H1 (cell line): ENCODE measurements around the gene DGCR6L. TPM values are rescaled to one million over a fixed set of nuclear protein-coding genes. Genes with fewer than 3 reads are reported as not detected.

Source experiments
- CTCF ChIA-PET: fragments of 300-600 bp; sonication (Branson Sonifier 250); formaldehyde crosslinking; loops from one replicate; lab custom pipeline; 2021; ENCODE audit not compliant: partially characterized antibody; lab: Charles Lee
- POLR2A ChIA-PET: fragments of 300-600 bp; sonication (Branson Sonifier 250); formaldehyde crosslinking; loops from one replicate; lab custom pipeline; 2021; ENCODE audit warnings: inconsistent platforms; ENCODE audit not compliant: partially characterized antibody; lab: Charles Lee
- DNase-seq, 2 experiments: peaks; one replicate each; pipeline versions ENCODE4 v3.0.0 to v3.0.0-alpha.2; 2010 to 2022; ENCODE audit warnings: low spot score in 2 of 2, low read depth in 1 of 2, mixed read lengths in 1 of 2
- FAIRE-seq: peaks from 2 replicates; lab custom pipeline; 2011; peaks lifted over from hg19 to GRCh38; lab: Jason Lieb, UNC
- H2AFZ ChIP-seq: 2 replicates; pipeline ENCODE4 v1.8.1; 2012; ENCODE audit warnings: low read length, inconsistent platforms
- H2AK5ac ChIP-seq: 2 replicates; pipeline ENCODE4 v1.6.1; 2013; ENCODE audit warnings: low read depth, low read length
- H2BK120ac ChIP-seq: replicated peaks from 2 replicates; pipeline ENCODE3; 2013; ENCODE audit warnings: low read depth, low read length, inconsistent platforms
- H2BK12ac ChIP-seq: 2 replicates; pipeline ENCODE4 v1.6.1; 2013; ENCODE audit warnings: low read depth, low read length
- H2BK15ac ChIP-seq: 2 replicates; pipeline ENCODE4 v1.6.1; 2013; ENCODE audit warnings: low read length
- H2BK20ac ChIP-seq: 2 replicates; pipeline ENCODE4 v1.6.1; 2013; ENCODE audit warnings: low read length
- H2BK5ac ChIP-seq: 2 replicates; pipeline ENCODE4 v1.6.1; 2013; ENCODE audit warnings: low read depth, low read length
- H3K14ac ChIP-seq: 2 replicates; pipeline ENCODE4 v1.6.1; 2013; ENCODE audit warnings: inconsistent platforms; ENCODE audit not compliant: insufficient read length
- H3K18ac ChIP-seq: 2 replicates; pipeline ENCODE4 v1.6.1; 2013; ENCODE audit warnings: low read length; ENCODE audit errors: extremely low read depth
- H3K23ac ChIP-seq: 2 replicates; pipeline ENCODE4 v1.6.1; 2013; ENCODE audit warnings: inconsistent platforms; ENCODE audit not compliant: insufficient read length
- H3K23me2 ChIP-seq: 2 replicates; pipeline ENCODE4 v1.6.1; 2013; ENCODE audit warnings: low read depth, low read length
- H3K27ac ChIP-seq: 2 replicates; pipeline ENCODE4 v1.6.1; 2011; ENCODE audit warnings: low read depth, low read length, inconsistent platforms
- H3K27me3 ChIP-seq, 4 experiments: replicated peaks in 1 of 4; 1 replicate in 1 of 4; 2 replicates in 3 of 4; pipeline versions ENCODE4 v1.6.1 to v1.8.1; 2011 to 2013; ENCODE audit warnings: low read length in 3 of 4, mild to moderate bottlenecking in 3 of 4, inconsistent platforms in 2 of 4, mixed read lengths in 2 of 4, moderate library complexity in 1 of 4; ENCODE audit not compliant: control insufficient read depth in 3 of 4, insufficient read depth in 3 of 4; ENCODE audit errors: extremely low read depth in 1 of 4
- H3K36me3 ChIP-seq, 4 experiments: 2 replicates each; pipeline versions ENCODE4 v1.6.1 to v1.8.1; 2011 to 2013; ENCODE audit warnings: mild to moderate bottlenecking in 4 of 4, low read length in 3 of 4, moderate library complexity in 2 of 4, control low read depth in 1 of 4, inconsistent platforms in 1 of 4; ENCODE audit not compliant: insufficient read depth in 4 of 4, control insufficient read depth in 2 of 4
- H3K4ac ChIP-seq: replicated peaks from 2 replicates; pipeline ENCODE3; 2013; ENCODE audit warnings: low read length, low read depth, mixed read lengths, inconsistent platforms; ENCODE audit not compliant: insufficient read length
- H3K4me1 ChIP-seq, 4 experiments: replicated peaks in 1 of 4; 1 replicate in 1 of 4; 2 replicates in 3 of 4; pipeline versions ENCODE4 v1.6.1 to v1.8.1; 2011 to 2013; ENCODE audit warnings: low read length in 3 of 4, inconsistent platforms in 2 of 4, mixed read lengths in 1 of 4; ENCODE audit not compliant: insufficient read depth in 4 of 4, control insufficient read depth in 3 of 4
- H3K4me2 ChIP-seq, 2 experiments: 2 replicates each; pipeline versions ENCODE4 v1.6.1 to v1.8.1; 2011 to 2013; ENCODE audit warnings: low read depth in 2 of 2, low read length in 2 of 2, control low read depth in 1 of 2, inconsistent platforms in 1 of 2, mild to moderate bottlenecking in 1 of 2; ENCODE audit not compliant: insufficient read depth in 1 of 2
- H3K4me3 ChIP-seq, 4 experiments: fragments of 200-600, 300-600 bp in 1 of 4; sonication (generic), shearing (Covaris generic), sonication (Bioruptor Twin) in 1 of 4; 2 replicates each; pipeline versions ENCODE4 v1.5.1 to v1.8.1; 2011 to 2016; ENCODE audit warnings: low read length in 4 of 4, low read depth in 3 of 4, control low read depth in 2 of 4, inconsistent platforms in 2 of 4, mild to moderate bottlenecking in 2 of 4, mixed read lengths in 1 of 4, moderate library complexity in 1 of 4; ENCODE audit not compliant: insufficient read depth in 2 of 4; ENCODE audit errors: extremely low read depth in 1 of 4
- H3K56ac ChIP-seq: replicated peaks from 2 replicates; pipeline ENCODE3; 2013; ENCODE audit warnings: low read depth, mild to moderate bottlenecking, mixed read lengths, low read length, inconsistent platforms; ENCODE audit not compliant: insufficient read length
- H3K79me1 ChIP-seq: 2 replicates; pipeline ENCODE4 v1.6.1; 2013; ENCODE audit warnings: low read depth, low read length, control low read depth
- H3K79me2 ChIP-seq, 2 experiments: 2 replicates each; pipeline versions ENCODE4 v1.6.1 to v1.8.1; 2012 to 2013; ENCODE audit warnings: low read length in 2 of 2, mild to moderate bottlenecking in 2 of 2, inconsistent platforms in 1 of 2; ENCODE audit not compliant: insufficient read depth in 2 of 2, control insufficient read depth in 1 of 2
- H3K9ac ChIP-seq, 4 experiments: replicated peaks in 1 of 4; 1 replicate in 1 of 4; 2 replicates in 3 of 4; pipeline versions ENCODE4 v1.6.1 to v1.8.1; 2011 to 2013; ENCODE audit warnings: low read depth in 3 of 4, low read length in 3 of 4, control low read depth in 2 of 4, mild to moderate bottlenecking in 2 of 4, moderate library complexity in 2 of 4, inconsistent platforms in 1 of 4; ENCODE audit errors: extremely low read depth in 1 of 4
- H3K9me3 ChIP-seq, 2 experiments: 2 replicates each; pipeline versions ENCODE4 v1.6.1 to v1.8.1; 2012 to 2013; ENCODE audit warnings: mild to moderate bottlenecking in 2 of 2, moderate library complexity in 2 of 2, control low read depth in 1 of 2, inconsistent platforms in 1 of 2, low read depth in 1 of 2, low read length in 1 of 2, mixed read lengths in 1 of 2; ENCODE audit not compliant: insufficient read depth in 2 of 2
- H4K20me1 ChIP-seq, 2 experiments: replicated peaks in 1 of 2; 2 replicates each; pipeline versions ENCODE3 to v1.8.1; 2011 to 2013; ENCODE audit warnings: inconsistent platforms in 2 of 2, low read length in 2 of 2, mild to moderate bottlenecking in 1 of 2; ENCODE audit not compliant: insufficient read depth in 2 of 2, control insufficient read depth in 1 of 2
- H4K5ac ChIP-seq: 2 replicates; pipeline ENCODE4 v1.6.1; 2013; ENCODE audit warnings: low read length, low read depth, mixed read lengths, inconsistent platforms; ENCODE audit not compliant: insufficient read length
- H4K8ac ChIP-seq: 2 replicates; pipeline ENCODE4 v1.8.0; 2013; ENCODE audit warnings: mild to moderate bottlenecking, moderate library complexity, low read length, inconsistent platforms; ENCODE audit not compliant: insufficient read depth; ENCODE audit errors: extremely low read depth
- H4K91ac ChIP-seq: replicated peaks from 2 replicates; pipeline ENCODE3; 2013; ENCODE audit warnings: low read length, mixed read lengths, inconsistent platforms; ENCODE audit not compliant: insufficient read length
- BACH1 ChIP-seq: IDR thresholded peaks from 2 replicates; pipeline ENCODE4 v1.6.1; 2012; ENCODE audit warnings: low read length, improper control_type of control experiment
- CBX8 ChIP-seq: fragments of 300-800, 300-1000 bp; sonication (generic); IDR thresholded peaks from 2 replicates; pipeline ENCODE4 v1.7.1; 2016; ENCODE audit warnings: low read depth, low read length, borderline replicate concordance
- CHD2 ChIP-seq: IDR thresholded peaks from 2 replicates; pipeline ENCODE4 v1.6.1; 2012; ENCODE audit warnings: low read length, improper control_type of control experiment
- CTBP2 ChIP-seq: IDR thresholded peaks from 2 replicates; pipeline ENCODE4 v1.7.0; 2011; ENCODE audit warnings: borderline replicate concordance, mild to moderate bottlenecking, moderate library complexity, mixed read lengths, low read length; ENCODE audit not compliant: insufficient read depth, insufficient read length
- JUN ChIP-seq: IDR thresholded peaks from 2 replicates; pipeline ENCODE4 v1.6.1; 2011; ENCODE audit warnings: low read depth, mild to moderate bottlenecking, improper control_type of control experiment, low read length
- KDM5A ChIP-seq: fragments of 200-600 bp; IDR thresholded peaks from 2 replicates; pipeline ENCODE4 v1.7.1; 2012; ENCODE audit warnings: mild to moderate bottlenecking, low read length, inconsistent platforms, mixed read lengths
- SIN3A ChIP-seq, 2 experiments: IDR thresholded peaks in 1 of 2; conservative IDR thresholded peaks in 1 of 2; 2 replicates each; pipeline ENCODE4 v1.6.1; 2011 to 2012; ENCODE audit warnings: low read length in 2 of 2, improper control_type of control experiment in 1 of 2, low read depth in 1 of 2, mild to moderate bottlenecking in 1 of 2
- SIX5 ChIP-seq: IDR thresholded peaks from 2 replicates; pipeline ENCODE4 v1.6.1; 2011; ENCODE audit warnings: mild to moderate bottlenecking, low read depth, low read length
- SP4 ChIP-seq: IDR thresholded peaks from 2 replicates; pipeline ENCODE4 v1.6.1; 2012; ENCODE audit warnings: low read length, inconsistent platforms
- WGBS, 2 experiments: shearing (Covaris generic) in 1 of 2; methylation state at CpG; one replicate each; pipeline versions ENCODE4 v1.1.6 to v1.1.7; 2013 to 2015; ENCODE audit warnings: low lambda C conversion rate in 2 of 2, mixed read lengths in 2 of 2, inconsistent platforms in 1 of 2, low coverage in 1 of 2, missing lambda C conversion rate in 1 of 2; ENCODE audit not compliant: insufficient replicate concordance in 2 of 2, insufficient coverage in 1 of 2, insufficient read length in 1 of 2; ENCODE audit errors: extremely low coverage in 1 of 2, missing lambda C conversion rate in 1 of 2; 5-methylcytosine and 5-hydroxymethylcytosine counted together
- polyA plus RNA-seq, 7 experiments: library from polyadenylated mRNA; depleted of rRNA in 3 of 7; stranded (reverse) in 5 of 7; unstranded in 2 of 7; fragments of >200 nt in 5 of 7; fragments of 200-250 nt in 2 of 7; gene quantifications; 1 replicate in 5 of 7; 2 replicates in 1 of 7; 4 replicates in 1 of 7; pipeline versions ENCODE4 v1.2.1 to v1.2.3, GENCODE V29; 2011 to 2013; ENCODE audit warnings: missing spikeins in 2 of 7, mixed read lengths in 2 of 7
- total RNA-seq: library from RNA; stranded (reverse); fragmentation: NEBNext Ultra II Directional; extraction: Animal tissue kit (Norgen Biotek cat#: 25700); gene quantifications from 2 replicates; pipeline ENCODE4 v1.2.1, GENCODE V29; 2021
- TF ChIP-seq, protein P1 (sequence below): IDR thresholded peaks from 2 replicates; pipeline ENCODE4 v1.6.1; 2012; ENCODE audit warnings: inconsistent platforms
- TF ChIP-seq, protein P2 (sequence below): IDR thresholded peaks from 2 replicates; pipeline ENCODE4 v1.6.1; 2012; ENCODE audit warnings: low read length, inconsistent platforms

Gene DGCR6L
- total and polyA plus RNA-seq, 2 of the 8 experiments (the other 6 are each of a cell fraction or from before 2014, with no cell fraction given) = 43.6 to 72.6 TPM

DNA sequence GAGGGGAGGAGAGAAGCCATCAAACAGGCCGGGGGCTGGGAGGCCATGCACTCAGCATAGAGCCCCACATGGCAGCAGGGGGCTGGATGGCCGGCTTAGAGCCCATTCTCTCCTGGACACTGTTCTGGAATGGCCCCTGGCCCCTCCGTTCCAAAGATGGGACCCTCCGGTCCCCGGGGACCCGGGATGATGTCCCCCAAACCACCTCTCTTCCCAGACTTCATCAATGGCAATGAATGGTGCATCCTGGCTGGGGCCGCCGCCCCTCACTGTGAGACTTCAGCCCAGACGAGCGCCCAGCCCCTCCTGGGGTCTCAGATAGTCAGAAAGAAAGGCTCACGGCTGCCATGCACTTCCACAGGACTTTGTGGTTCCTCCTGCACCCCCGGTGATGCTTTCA is 38.0 kb downstream of the DGCR6L start:
- Histone ChIP-seq H2BK5ac (no peak overlapping the region), H4K5ac (no peak overlapping the region), H2AK5ac (no peak overlapping the region)
- POLR2A ChIA-PET = interaction anchor here (1.1 kb wide), 1 partner anchor 132 kb away, joined by 3 read pairs; no protein-coding TSS in a partner anchor
- TF ChIP-seq CHD2 (no peak), KDM5A (no peak), SIX5 (no peak), BACH1 (no peak), CBX8 (no peak), SP4 (no peak), JUN (no peak), CTBP2 (no peak), SIN3A (conservative IDR thresholded peaks at IDR 0.05 in 1 of 2, IDR thresholded peaks at IDR 0.05 in 1 of 2; ENCODE audit: low read depth in 1 of 2, low read length in 2 of 2) (no peak)
- TF ChIP-seq, protein P1, sequence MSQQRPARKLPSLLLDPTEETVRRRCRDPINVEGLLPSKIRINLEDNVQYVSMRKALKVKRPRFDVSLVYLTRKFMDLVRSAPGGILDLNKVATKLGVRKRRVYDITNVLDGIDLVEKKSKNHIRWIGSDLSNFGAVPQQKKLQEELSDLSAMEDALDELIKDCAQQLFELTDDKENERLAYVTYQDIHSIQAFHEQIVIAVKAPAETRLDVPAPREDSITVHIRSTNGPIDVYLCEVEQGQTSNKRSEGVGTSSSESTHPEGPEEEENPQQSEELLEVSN = no peak
- TF ChIP-seq, protein P2, sequence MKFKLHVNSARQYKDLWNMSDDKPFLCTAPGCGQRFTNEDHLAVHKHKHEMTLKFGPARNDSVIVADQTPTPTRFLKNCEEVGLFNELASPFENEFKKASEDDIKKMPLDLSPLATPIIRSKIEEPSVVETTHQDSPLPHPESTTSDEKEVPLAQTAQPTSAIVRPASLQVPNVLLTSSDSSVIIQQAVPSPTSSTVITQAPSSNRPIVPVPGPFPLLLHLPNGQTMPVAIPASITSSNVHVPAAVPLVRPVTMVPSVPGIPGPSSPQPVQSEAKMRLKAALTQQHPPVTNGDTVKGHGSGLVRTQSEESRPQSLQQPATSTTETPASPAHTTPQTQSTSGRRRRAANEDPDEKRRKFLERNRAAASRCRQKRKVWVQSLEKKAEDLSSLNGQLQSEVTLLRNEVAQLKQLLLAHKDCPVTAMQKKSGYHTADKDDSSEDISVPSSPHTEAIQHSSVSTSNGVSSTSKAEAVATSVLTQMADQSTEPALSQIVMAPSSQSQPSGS = no peak
- TF ChIP-seq, all 59 proteins: peak for 0
- H3K23me2 ChIP-seq = no peaks in the 10 kb centered on the region
- CTCF ChIA-PET = interaction anchor here (0.8 to 11.5 kb wide), 7 partner anchors 8 to 126 kb away, joined by 3 to 98 read pairs (median 6); no protein-coding TSS in a partner anchor
- H3K27ac ChIP-seq = no peak overlapping the region
- H2BK120ac ChIP-seq = no peak overlapping the region
- no peak overlapping the region for H3K9ac ChIP-seq
- no peaks in the 10 kb centered on the region for H3K79me2 ChIP-seq
- no peak overlapping the region for H4K8ac ChIP-seq
- no peak overlapping the region for H3K23ac ChIP-seq
- H3K4me2 ChIP-seq = no peak overlapping the region
- no peak overlapping the region for H4K91ac ChIP-seq
- no peaks in the 10 kb centered on the region for H4K20me1 ChIP-seq
- no peaks in the 10 kb centered on the region for H3K27me3 ChIP-seq
- FAIRE-seq (no peak), DNase-seq (no peak)
- WGBS, 2 experiments = 72% methylated on average over 11 of the region's 12 CpGs; no CpG with 5 or more reads in 1 of the 2 experiments
- H3K14ac ChIP-seq = no peak overlapping the region
- no peaks in the 10 kb centered on the region for H3K9me3 ChIP-seq
- H3K4ac ChIP-seq = no peak overlapping the region
- no peaks in the 10 kb centered on the region for H3K4me1 ChIP-seq
- H3K36me3 ChIP-seq = no peaks in the 10 kb centered on the region
- H3K56ac ChIP-seq = no peak overlapping the region
- H2BK12ac ChIP-seq = no peak overlapping the region
- H2BK20ac ChIP-seq = no peak overlapping the region
- H2BK15ac ChIP-seq = no peak overlapping the region
- H2AFZ ChIP-seq = no peak overlapping the region
- no peaks in the 10 kb centered on the region for H3K79me1 ChIP-seq
- no peak overlapping the region for H3K18ac ChIP-seq
- no peak overlapping the region for H3K4me3 ChIP-seq
